GM19452 (cell line): Measurements from ENCODE around the gene TCF21.
A peak's percentile ranks its signal among the peaks of the same experiment; 100 is the strongest.
"Not testable (repeated sequence)": the region's sequence is repeated elsewhere in the genome, so short reads cannot be mapped to it uniquely, and the experiment has no call there.

Experiments
- ATAC-seq: cut with Tn5 transposase; IDR thresholded peaks from one replicate; pipeline ENCODE4 v1.9.1; 2021; ENCODE audit not compliant: unreplicated experiment

The TCF21 gene

GRCh38 chr6:133921249-133921859 lies 32.4 kb downstream of the TCF21 start:
- ATAC-seq: no peak

DNA sequence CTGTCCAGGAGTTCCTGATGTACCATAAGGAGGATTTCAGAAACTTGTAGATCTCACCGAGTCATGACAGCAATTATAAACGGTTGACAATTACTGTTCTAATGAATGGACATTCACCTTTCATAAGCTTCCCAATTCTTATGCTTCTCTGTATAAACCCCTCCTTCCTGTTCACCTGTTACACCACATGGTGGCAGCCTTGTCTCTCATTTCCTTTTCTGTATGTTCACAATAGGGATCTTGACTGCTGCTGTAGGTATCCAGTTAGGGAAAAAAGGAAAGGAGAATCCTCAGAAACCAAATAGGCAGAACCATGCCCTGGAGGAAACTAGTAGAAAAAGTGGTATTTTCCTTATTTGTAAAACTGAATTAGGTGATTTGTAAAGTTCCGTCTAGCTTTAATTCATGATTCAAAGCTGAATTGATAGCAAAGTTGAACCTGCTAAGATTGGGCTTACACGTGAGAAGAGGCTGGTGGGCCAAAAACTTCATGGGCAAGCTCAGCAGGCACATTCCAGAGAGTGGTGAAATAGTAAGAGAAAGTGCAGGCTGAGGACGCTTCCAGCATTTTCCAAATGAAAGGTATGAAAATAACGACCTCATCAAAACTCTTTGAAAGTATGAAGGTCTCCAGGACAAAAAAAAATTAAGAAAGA lies 35.2 kb downstream of the TCF21 start:
- peak; percentile 89 for ATAC-seq

DNA sequence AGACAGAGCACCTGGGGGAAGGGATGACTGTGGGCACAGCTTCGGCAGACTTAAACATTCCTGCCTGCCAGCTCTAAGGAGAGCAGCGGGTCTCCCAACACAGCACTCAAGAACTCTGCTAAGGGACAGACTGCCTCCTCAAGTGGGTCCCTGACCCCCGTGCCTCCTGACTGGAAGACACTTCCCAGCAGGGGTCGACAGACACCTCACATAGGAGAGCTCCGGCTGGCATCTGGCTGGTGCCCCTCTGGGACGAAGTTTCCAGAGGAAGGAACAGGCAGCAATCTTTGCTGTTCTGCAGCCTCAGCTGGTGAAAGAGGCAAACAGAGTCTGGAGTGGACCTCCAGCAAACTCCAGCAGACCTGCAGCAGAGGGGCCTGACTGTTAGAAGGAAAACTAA lies 42.3 kb downstream of the TCF21 start:
- not testable (repeated sequence) for ATAC-seq

DNA sequence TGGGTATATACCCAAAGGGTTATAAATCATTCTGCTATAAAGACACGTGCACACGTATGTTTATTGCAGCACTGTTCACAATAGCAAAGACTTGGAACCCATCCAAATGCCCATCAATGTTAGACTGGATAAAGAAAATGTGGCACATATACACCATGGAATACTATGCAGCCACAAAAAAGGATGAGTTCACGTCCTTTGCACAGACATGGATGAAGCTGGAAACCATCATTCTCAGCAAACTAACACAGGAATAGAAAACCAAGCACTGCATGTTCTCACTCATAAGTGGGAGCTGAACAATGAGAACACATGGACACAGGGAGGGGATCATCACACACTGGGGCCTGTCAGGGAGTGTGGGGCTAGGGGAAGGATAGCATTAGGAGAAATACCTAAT lies 47.4 kb downstream of the TCF21 start:
- ATAC-seq: not testable (repeated sequence)

GRCh38 chr6:133937909-133938308 lies 49.0 kb downstream of the TCF21 start:
- no peak for ATAC-seq

DNA sequence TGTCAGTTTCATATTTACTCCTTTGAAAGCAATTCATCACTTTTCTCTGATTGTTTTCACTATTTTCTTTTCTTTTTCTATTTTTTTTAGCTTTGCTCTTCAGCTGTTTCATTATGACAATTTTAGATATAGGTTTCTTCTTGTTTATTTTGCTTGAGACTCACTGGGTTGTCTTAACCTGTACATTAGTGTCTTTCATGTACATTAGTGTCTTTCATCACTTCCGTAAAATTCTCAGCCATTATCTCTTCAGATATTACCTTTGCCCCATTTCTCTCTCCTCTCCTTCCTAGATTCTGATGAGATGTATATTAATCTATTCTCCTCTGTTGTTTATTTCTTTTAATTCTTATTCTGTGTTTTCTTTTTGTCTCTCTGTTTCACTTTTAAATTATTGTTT lies 49.6 kb downstream of the TCF21 start:
- ATAC-seq: no peak

- no peak for ATAC-seq
These were observed 51.1 kb downstream of the TCF21 start for GRCh38 chr6:133939778-133940667.
